Lower leg skin (tissue), 3 donors: Measurements from ENCODE around the gene CDKL4.
"Not testable (repeated sequence)": the region's sequence is repeated elsewhere in the genome, so short reads cannot be mapped to it uniquely, and the experiment has no call there.

Experiments used
- CTCF ChIP-seq, 3 donors: fragments of 450-650 bp; IDR thresholded peaks; one replicate each; pipeline ENCODE4 v1.5.1; 2016; ENCODE audit warnings: antibody characterized with exemption in 3 of 3, mild to moderate bottlenecking in 3 of 3, moderate library complexity in 2 of 3
- POLR2A ChIP-seq, 2 donors: fragments of 450-650 bp; IDR thresholded peaks; one replicate each; pipeline ENCODE4 v1.6.1; 2016 to 2017; ENCODE audit warnings: antibody characterized with exemption in 2 of 2, mild to moderate bottlenecking in 1 of 2, moderate library complexity in 1 of 2

GRCh38 chr2:39244963-39245625 is 1.3 kb upstream of the CDKL4 start:
- not testable (repeated sequence) for TF ChIP-seq CTCF, POLR2A (IDR thresholded peaks at IDR 0.05)
